ENCODE measurements around the gene NFE2L2. TPM values are rescaled to one million over a fixed set of nuclear protein-coding genes. Genes with fewer than 3 reads are reported as not detected.
A peak's percentile ranks its signal among the peaks of the same experiment; 100 is the strongest.

Gene NFE2L2
- total RNA-seq (2021), result 72.7 and 80.0 TPM in 2 replicates
- Bru-seq, nascent RNA, result percentile 95 among the genes with signal in this experiment
- percentile 94 among the genes with signal in this experiment for BruChase-seq, experiment 1, labeled RNA remaining after a 2-hour chase
- percentile 86 among the genes with signal in this experiment for BruChase-seq, experiment 2, labeled RNA remaining after a 6-hour chase
- long read RNA-seq, transcript NFE2L2-201 (5 exons, 2,853 nt), result major isoform, 156 of 193 reads
- long read RNA-seq, transcript NFE2L2-202 (5 exons, 2,651 nt), result minor isoform, 21 of 193 reads
- long read RNA-seq, partial matches to known transcripts, result 2 of 193 reads
- long read RNA-seq, other reads (novel, unspliced or antisense), result 14 of 193 reads

GRCh38 chr2:177264693-177265587 is at the start of gene NFE2L2:
TSS of gene NFE2L2 (minus strand) at chr2:177264727. CDS start at chr2:177264576, 151 bp downstream.
- TSS peak; percentile 92 for BruUV-seq (replicated peaks)
- TF ChIP-seq EZH2 (IDR thresholded peaks at IDR 0.05; ENCODE audit: borderline replicate concordance, low read depth, low read length, poor library complexity, severe bottlenecking), result no peak
- TF ChIP-seq CTCF (conservative IDR thresholded peaks at IDR 0.05; ENCODE audit: low read depth, low read length), result peak; percentile 58
- H3K4me3 ChIP-seq (ENCODE audit: low read depth, low read length, poor library complexity, severe bottlenecking), result peak within 1 kb of the TSS; percentile 94
- H3K9me3 ChIP-seq (ENCODE audit: low read depth, low read length, poor library complexity, severe bottlenecking), result no peaks in the 10 kb centered on the region
- no peaks in the 10 kb centered on the region for H3K27me3 ChIP-seq (replicated peaks; ENCODE audit: insufficient read depth, low read depth, low read length, poor library complexity)
- no peaks in the 10 kb centered on the region for H3K36me3 ChIP-seq (ENCODE audit: insufficient read depth, low read length, poor library complexity, severe bottlenecking)
- CTCF ChIA-PET, result interaction anchor here (0.5 to 2.1 kb wide), 4 partner anchors 10 to 494 kb away, joined by 3 to 9 read pairs (median 6); no protein-coding TSS in a partner anchor
- intact Hi-C loops (cut with micrococcal nuclease; ENCODE audit: unreplicated experiment), result loop anchor here (1.0 to 10.0 kb wide), 5 partner anchors 23 to 152 kb away; partner anchors contain the start of gene HNRNPA3
- peaks cover 30% of the 10 kb centered on the region for H3K4me1 ChIP-seq (ENCODE audit: insufficient read depth, low read length, poor library complexity, severe bottlenecking)
- POLR2A ChIA-PET (ENCODE audit: low non-redundant PET), result interaction anchor here (0.6 kb wide), 2 partner anchors 90 to 99 kb away, joined by 3 to 4 read pairs; no protein-coding TSS in a partner anchor
- H3K27ac ChIP-seq (ENCODE audit: low read depth, low read length, poor library complexity, severe bottlenecking), result peak within 1 kb of the TSS; percentile 99
- DNase-seq (ENCODE audit: low spot score), result peak; percentile 95

- no TSS peak for BruUV-seq (replicated peaks)
- H3K4me3 ChIP-seq (ENCODE audit: low read depth, low read length, poor library complexity, severe bottlenecking), result no peak overlapping the region
- intact Hi-C loops (cut with micrococcal nuclease; ENCODE audit: unreplicated experiment), result no loop called here
- ChIA-PET CTCF (no interaction called here), POLR2A (ENCODE audit: low non-redundant PET) (no interaction called here)
- H3K9me3 ChIP-seq (ENCODE audit: low read depth, low read length, poor library complexity, severe bottlenecking), result no peaks in the 10 kb centered on the region
- H3K36me3 ChIP-seq (ENCODE audit: insufficient read depth, low read length, poor library complexity, severe bottlenecking), result no peaks in the 10 kb centered on the region
- peaks cover 18% of the 10 kb centered on the region for H3K4me1 ChIP-seq (ENCODE audit: insufficient read depth, low read length, poor library complexity, severe bottlenecking)
- no peaks in the 10 kb centered on the region for H3K27me3 ChIP-seq (replicated peaks; ENCODE audit: insufficient read depth, low read depth, low read length, poor library complexity)
- H3K27ac ChIP-seq (ENCODE audit: low read depth, low read length, poor library complexity, severe bottlenecking), result peak overlapping the region; percentile 25
- no peak for DNase-seq (ENCODE audit: low spot score)
- TF ChIP-seq EZH2 (IDR thresholded peaks at IDR 0.05; ENCODE audit: borderline replicate concordance, low read depth, low read length, poor library complexity, severe bottlenecking) (no peak), CTCF (conservative IDR thresholded peaks at IDR 0.05; ENCODE audit: low read depth, low read length) (no peak)
These were observed 49.7 kb upstream of the NFE2L2 start for GRCh38 chr2:177314194-177314593.

GRCh38 chr2:177313162-177313781 is 48.7 kb upstream of the NFE2L2 start:
- peak overlapping the region; percentile 25 for H3K27ac ChIP-seq (ENCODE audit: low read depth, low read length, poor library complexity, severe bottlenecking)
- no peak overlapping the region for H3K4me3 ChIP-seq (ENCODE audit: low read depth, low read length, poor library complexity, severe bottlenecking)
- peak; percentile 26 for DNase-seq (ENCODE audit: low spot score)
- H3K4me1 ChIP-seq (ENCODE audit: insufficient read depth, low read length, poor library complexity, severe bottlenecking), result peaks cover 18% of the 10 kb centered on the region
- BruUV-seq (replicated peaks), result no TSS peak
- CTCF ChIA-PET, result no interaction called here
- no peaks in the 10 kb centered on the region for H3K36me3 ChIP-seq (ENCODE audit: insufficient read depth, low read length, poor library complexity, severe bottlenecking)
- POLR2A ChIA-PET (ENCODE audit: low non-redundant PET), result no interaction called here
- no peaks in the 10 kb centered on the region for H3K27me3 ChIP-seq (replicated peaks; ENCODE audit: insufficient read depth, low read depth, low read length, poor library complexity)
- H3K9me3 ChIP-seq (ENCODE audit: low read depth, low read length, poor library complexity, severe bottlenecking), result no peaks in the 10 kb centered on the region
- no peak for TF ChIP-seq EZH2 (IDR thresholded peaks at IDR 0.05; ENCODE audit: borderline replicate concordance, low read depth, low read length, poor library complexity, severe bottlenecking)
- intact Hi-C loops (cut with micrococcal nuclease; ENCODE audit: unreplicated experiment), result no loop called here

All from A673 (cell line).